ENCODE data around the gene ABL2.
"Not testable (repeated sequence)": the region's sequence is repeated elsewhere in the genome, so short reads cannot be mapped to it uniquely, and the experiment has no call there.

Gene ABL2

GRCh38 chr1:179168536-179168935, 60.9 kb downstream of the ABL2 start:
- DNase-seq: no peak

- DNase-seq: no peak
These were observed 61.5 kb downstream of the ABL2 start for GRCh38 chr1:179167955-179168354.

- no peak for DNase-seq
These were observed 62.1 kb downstream of the ABL2 start for GRCh38 chr1:179167418-179167777.

GRCh38 chr1:179166663-179167417, 62.6 kb downstream of the ABL2 start:
- DNase-seq: no peak

GRCh38 chr1:179164494-179164893, 65.0 kb downstream of the ABL2 start:
- DNase-seq: no peak

DNA sequence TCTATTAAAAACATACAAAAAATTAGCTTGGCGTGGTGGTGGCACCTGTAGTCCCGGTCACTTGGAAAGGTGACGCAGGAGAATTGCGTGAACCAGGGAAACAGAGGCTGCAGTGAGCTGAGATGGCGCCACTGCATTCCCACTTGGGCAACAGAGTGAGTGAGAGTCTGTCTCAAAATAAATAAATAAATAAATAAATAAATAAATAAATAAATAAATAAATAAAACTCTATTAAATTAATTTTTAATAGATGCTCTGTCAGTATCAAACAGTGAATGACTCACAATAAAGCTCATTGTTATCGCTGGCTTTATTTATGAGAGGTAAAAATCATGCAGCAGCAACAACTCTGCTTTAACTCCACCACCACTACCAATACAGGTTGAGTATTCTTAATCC, 72.8 kb downstream of the ABL2 start:
- DNase-seq: no peak

- no peak for DNase-seq
These were observed 73.5 kb downstream of the ABL2 start for GRCh38 chr1:179156026-179156425.

DNA sequence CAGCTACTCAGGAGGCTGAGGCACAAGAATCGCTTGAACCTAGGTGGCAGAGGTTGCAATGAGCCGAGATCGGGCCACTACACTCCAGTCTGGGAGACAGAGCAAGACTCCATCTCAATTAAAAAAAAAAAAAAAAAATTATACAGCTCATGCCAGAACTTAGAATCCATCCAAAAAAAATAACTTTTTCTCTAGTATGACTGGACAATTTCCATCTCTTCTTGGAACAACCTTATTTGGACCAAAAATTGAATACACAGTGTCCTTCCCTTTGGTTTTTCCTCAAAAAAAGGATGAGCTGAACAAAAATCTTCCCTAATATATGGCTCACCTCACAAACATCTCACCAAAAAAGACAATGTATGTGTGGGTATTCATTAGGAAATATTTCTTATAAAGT, 73.9 kb downstream of the ABL2 start:
- DNase-seq: no peak

DNA sequence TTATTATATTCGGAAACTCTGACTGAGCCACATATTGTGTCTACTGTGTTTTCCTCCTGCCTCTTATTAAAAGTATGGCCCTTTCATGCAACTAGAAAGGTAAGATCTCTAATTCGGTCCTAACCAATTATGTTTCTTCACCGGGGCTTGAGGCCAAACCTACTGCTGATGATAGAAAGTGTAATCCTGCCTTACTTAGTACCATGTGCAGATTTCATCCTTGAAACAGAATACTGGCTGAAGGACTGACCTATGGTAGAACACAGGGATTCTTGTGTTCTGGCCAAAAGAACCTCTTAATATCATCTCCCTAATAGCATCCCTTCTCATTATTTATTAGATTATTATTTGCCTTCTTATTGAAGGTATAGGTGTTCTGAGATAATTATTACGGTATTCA, 75.0 kb downstream of the ABL2 start:
- DNase-seq: no peak

DNA sequence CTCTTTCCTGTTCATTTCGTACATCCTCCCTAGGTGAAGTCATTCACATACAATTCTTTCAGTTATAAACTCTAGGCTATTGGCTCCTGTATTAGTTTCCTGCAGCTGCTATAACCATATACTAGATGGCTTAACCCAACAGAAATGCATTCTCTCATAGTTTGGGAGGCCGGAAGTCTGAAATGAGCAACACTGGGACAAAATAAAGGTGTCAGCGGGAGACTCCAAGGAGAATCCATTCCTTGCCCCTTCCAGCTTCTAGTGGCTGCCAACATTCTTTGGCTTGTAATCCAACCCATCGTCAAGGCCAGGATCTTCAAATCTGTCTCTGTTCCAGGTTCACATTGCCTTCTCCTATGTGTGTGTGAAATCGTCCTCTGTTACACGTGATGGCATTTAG, 76.3 kb downstream of the ABL2 start:
- peak; percentile 21 to 63 for DNase-seq

DNA sequence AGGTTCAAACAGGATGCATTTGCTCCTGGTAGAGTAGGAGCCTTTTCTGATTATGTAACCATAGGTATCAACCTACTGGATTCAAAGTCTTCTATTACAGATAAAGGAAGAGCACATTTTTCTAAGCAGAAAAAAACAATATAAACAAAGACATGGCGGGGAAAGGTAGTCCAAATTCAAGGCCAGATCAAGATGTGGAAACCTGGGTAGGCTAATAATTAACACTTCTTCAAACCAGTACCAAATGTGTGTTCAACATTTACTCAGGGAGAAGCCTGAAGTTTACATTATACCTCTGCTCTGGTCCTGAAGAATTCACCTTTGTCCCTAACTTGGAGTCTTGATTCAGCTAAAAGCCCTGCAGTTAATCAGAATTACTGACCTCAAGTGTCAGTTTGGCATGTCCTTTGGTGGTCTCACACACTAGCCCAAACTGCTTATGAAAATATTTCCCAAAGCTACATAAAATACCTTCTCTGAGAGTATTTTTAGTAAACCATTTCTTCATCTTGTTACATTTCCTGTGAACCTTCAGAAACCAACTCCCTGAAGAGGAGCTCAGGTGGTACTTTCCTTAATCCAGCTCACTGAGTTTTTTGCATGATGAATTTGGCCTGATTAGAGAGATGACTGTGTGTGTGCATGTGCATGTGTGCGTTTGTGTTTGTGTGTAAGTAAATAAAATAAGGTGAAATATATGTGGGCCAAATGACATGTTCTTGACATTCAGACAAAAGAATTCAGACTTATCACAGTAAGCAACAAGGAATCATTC, 77.4 kb downstream of the ABL2 start:
- no peak for DNase-seq

GRCh38 chr1:179146911-179147310, 82.6 kb downstream of the ABL2 start:
- DNase-seq: no peak

DNA sequence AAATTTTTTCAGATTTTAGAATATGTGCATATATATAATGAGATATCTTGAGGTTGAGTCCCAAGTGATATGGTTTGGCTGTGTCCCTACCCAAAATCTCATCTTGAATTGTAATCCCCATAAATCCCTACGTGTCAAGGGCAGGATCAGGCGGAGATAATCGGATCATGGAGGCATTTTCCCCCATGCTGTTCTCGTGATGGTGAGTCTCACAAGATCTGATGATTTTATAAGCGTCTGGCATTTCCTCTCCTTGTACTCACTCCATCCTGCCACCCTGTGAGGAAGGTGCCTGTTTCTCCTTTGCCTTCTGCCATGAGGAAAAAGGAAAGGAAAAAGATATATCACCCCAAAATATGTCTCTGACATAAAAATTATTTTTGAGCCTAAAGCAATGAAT, 83.0 kb downstream of the ABL2 start:
- no peak for DNase-seq

DNA sequence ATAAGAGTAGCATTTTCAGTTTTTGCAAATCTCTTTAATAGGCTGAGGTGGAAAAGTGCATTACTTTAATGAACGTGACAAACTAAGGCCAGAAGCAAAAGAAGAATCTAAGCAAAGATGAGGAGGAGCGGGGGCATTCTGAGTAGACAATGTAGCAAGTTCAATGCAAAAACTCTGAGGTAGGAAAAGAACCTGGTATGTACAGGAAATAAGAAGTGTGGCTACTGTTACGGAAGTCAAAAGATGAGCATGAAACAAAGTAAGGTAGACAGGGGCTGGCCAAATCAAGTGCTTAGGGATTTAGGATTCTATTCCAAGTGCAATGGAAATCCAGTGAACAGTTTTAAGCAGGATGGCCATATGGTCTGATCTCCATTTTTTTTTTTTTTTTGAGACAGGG, 84.0 kb downstream of the ABL2 start:
- DNase-seq: no peak

- no peak for DNase-seq
These were observed 84.9 kb downstream of the ABL2 start for GRCh38 chr1:179144626-179145025.

DNA sequence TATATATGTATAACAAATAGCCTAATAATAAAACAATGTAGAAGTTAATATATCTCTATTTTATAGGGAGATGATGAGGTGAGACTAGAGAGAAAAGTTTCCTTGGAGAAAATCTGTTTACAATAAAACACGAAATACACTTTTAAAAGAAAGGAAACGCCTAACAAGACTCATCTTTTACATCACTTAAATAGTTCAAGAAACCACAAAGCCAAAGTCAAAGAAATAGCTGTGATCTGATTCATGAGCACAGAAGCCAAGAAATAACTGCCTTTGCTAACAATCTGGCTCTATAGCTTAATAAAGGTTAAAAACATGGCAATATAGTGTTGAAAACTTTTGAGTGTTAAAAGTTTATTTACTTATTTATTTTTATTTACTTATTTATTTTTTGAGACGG, 86.2 kb downstream of the ABL2 start:
- DNase-seq: no peak

DNA sequence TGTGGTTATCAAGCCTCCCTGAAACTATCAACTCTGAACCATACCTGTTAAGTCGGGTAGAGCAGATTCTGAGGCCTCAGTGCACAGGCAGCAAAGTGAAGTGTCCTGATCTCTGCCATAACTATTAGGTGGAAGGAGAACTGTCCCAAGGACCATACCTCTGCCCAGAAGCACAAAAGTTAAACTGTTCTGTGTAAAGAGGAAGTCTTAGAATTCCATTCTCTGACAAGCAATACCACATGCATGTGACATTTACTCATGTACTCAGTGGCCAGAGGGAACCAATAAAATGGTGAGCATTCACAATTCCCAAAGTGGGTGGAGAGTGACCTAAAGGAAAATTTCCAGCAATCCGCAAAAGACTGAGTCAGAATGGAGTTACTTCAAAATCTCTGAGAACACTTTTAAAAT, 86.6 kb downstream of the ABL2 start:
- no peak for DNase-seq

DNA sequence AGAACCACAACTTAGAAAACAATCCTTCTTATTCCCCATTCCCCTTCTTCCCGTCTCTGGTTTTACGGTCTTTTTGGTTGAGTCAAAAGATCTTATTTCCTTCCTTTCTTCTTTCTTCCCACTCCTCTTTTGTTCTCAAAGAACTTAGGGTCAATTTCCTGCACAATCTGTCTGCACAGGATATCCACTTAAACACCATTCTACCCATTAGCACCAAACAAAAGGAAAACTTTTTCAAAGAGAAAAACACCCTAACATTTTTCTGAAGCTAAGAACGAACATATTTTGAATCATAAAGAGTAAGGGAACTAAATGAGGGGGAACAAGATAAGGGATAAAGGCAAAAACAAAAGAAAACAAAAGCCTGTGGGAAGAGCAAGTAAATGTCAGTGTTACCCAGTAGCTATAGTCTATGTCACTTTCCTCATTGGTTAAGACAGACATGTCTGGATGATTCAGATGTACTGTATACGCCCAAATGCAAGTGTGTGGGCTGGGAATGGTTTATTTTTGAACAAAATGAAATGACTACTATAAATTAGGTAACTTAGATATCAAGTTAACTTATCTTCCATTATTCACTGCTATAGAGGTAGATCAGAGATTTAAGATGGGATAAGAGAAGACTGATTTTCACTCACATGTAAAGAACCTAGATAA, 87.8 kb downstream of the ABL2 start:
- DNase-seq: no peak

- DNase-seq: not testable (repeated sequence)
These were observed 90.7 kb downstream of the ABL2 start for GRCh38 chr1:179138755-179139154.

- no peak for DNase-seq
These were observed 91.7 kb downstream of the ABL2 start for GRCh38 chr1:179137617-179138255.

DNA sequence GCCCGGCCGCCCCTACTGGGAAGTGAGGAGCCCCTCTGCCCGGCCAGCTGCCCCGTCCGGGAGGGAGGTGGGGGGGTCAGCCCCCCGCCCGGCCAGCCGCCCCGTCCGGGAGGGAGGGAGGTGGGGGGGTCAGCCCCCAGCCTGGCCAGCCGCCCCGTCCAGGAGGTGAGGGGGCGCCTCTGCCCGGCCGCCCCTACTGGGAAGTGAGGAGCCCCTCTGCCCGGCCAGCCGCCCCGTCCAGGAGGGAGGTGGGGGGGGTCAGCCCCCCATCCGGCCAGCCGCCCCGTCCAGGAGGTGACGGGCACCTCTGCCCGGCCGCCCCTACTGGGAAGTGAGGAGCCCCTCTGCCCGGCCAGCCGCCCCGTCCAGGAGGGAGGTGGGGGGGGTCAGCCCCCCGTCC, 93.8 kb downstream of the ABL2 start:
- DNase-seq: not testable (repeated sequence)

DNA sequence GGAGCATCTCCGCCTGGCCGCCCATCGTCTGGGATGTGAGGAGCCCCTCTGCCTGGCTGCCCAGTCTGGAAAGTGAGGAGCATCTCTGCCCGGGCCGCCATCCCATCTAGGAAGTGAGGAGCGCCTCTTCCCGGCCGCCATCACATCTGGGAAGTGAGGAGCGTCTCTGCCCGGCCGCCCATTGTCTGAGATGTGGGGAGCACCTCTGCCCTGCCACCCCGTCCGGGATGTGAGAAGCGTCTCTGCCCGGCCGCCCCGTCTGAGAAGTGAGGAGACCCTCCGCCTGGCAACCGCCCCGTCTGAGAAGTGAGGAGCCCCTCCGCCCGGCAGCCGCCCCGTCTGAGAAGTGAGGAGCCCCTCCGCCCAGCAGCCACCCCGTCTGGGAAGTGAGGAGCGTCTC, 94.3 kb downstream of the ABL2 start:
- not testable (repeated sequence) for DNase-seq

DNA sequence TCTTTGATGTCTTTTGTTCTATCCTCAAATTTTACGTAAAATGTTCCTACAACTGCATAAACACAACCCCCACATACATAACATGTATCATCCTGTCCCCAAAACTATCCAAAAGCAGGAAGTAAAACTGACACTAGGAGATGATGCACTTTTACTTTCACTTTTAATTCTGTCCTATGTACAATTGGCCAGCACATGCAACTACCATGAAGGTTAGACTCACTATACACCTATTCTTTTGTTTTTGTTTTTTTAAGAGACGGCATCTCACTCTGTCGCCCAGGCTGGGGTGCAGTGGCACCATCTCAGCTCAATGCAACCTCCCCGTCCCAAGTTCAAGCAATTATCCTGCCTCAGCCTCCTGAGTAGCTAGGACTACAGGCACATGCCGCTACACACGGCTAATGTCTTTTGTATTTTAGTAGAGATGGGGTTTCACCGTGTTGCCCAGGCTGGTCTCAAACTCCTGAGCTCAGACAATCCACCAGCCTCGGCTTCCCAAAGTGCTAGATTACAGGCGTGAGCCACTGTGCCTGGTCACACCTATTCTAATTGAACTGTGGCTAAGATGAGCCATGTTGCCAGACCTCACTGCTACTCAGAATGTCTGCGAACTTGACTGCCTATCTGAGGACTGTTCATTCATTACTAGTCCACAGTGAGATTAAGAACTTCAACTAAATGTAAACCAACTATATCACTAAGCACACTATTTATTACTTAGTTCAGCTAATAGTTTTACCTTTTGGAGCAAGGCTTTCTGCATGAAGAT, 99.6 kb downstream of the ABL2 start:
- no peak for DNase-seq

Measured in NCI-H446 (cell line).